ENCODE results near the gene GAD1. TPM values are rescaled to one million over a fixed set of nuclear protein-coding genes. Genes with fewer than 3 reads are reported as not detected.
A peak's percentile ranks its signal among the peaks of the same experiment; 100 is the strongest.

Gene GAD1
- total and polyA plus RNA-seq, 11 donors = 0.04 to 0.51 (median 0.35) TPM; not detected in 7

- Histone ChIP-seq H3K36me3 (no peaks in the 10 kb centered on the region), H3K4me3 (no peak overlapping the region), H3K27ac (no peak overlapping the region), H3K4me1 (no peaks in the 10 kb centered on the region), H3K27me3 (peaks cover 0 to 39% (median 6%) of the 10 kb centered on the region in 9 donors), H3K9me3 (no peaks in the 10 kb centered on the region)
- intact Hi-C loops (cut with DNase I) = no loop called here
- WGBS, 4 donors = 88 to 97% (median 94%) methylated on average over 2 of the region's 2 CpGs
- TF ChIP-seq CTCF (IDR thresholded peaks at IDR 0.05) (no peak), POLR2A (IDR thresholded peaks at IDR 0.05) (no peak)
- ATAC-seq (no peak), DNase-seq (no peak)
Observed at GRCh38 chr2:170806548-170806947, 10.1 kb upstream of the GAD1 start.

DNA sequence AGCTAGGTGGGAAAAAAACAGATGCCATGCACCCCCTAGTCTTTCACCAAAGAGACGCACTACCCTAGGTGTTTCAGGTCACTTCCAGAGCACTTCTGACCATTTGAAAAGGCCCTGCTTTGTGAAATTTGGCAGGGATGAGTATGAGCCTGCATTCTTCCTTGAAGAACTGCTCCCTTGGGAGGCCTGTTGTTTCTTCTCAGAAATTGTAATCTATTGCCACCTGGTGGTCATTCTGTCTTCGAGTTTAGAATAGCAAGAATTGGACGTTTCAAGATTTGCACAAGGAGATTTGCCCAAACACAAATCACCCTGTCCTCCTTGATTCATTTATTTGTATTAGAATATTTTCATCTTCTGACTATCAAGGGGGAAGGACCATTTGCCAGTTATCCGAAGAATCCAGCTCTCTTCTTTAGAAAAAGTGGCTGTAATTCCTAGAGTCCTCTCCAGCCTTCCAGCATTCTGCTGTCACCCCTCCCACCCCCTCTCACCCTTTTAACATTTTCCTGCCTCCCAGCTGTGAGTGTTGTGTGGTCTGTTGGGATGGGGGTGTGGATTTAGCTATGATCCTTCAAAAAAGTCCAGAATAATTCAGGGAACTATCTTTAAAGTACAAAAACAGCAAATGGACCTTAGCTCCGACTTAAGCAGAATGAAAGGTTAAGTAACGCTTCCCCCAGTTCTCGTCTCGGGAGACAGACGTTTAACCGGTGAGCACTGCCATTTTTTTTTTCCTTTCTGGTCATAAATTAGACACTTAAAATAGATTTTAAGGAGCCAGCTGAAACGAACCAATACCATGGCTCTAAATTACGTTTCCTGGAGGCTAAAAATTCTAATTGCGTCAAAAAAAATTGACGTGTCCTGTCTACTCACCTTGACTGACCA lies 3.7 kb upstream of the GAD1 start:
- TF ChIP-seq CTCF (IDR thresholded peaks at IDR 0.05) = peak; percentile 56 to 82 (median 70)
- no peak for TF ChIP-seq POLR2A (IDR thresholded peaks at IDR 0.05)
- Histone ChIP-seq H3K4me3 (no peak overlapping the region), H3K27ac (no peak overlapping the region), H3K9me3 (no peaks in the 10 kb centered on the region), H3K4me1 (peaks cover 9 to 39% (median 27%) of the 10 kb centered on the region in 12 donors), H3K27me3 (peaks cover 39 to 84% (median 54%) of the 10 kb centered on the region in 9 donors), H3K36me3 (no peaks in the 10 kb centered on the region)
- DNase-seq (peak in 2 of 5 donors; percentile 54 to 74), ATAC-seq (peak in 3 of 4 donors; percentile 14 to 53 (median 51))
- intact Hi-C loops (cut with DNase I) = loop anchor here (1.0 to 10.0 kb wide), 14 partner anchors 106 to 578 kb away; no protein-coding TSS in a partner anchor
- WGBS, 4 donors = 1 to 3% (median 2%) methylated on average over 14 of the region's 14 CpGs

DNA sequence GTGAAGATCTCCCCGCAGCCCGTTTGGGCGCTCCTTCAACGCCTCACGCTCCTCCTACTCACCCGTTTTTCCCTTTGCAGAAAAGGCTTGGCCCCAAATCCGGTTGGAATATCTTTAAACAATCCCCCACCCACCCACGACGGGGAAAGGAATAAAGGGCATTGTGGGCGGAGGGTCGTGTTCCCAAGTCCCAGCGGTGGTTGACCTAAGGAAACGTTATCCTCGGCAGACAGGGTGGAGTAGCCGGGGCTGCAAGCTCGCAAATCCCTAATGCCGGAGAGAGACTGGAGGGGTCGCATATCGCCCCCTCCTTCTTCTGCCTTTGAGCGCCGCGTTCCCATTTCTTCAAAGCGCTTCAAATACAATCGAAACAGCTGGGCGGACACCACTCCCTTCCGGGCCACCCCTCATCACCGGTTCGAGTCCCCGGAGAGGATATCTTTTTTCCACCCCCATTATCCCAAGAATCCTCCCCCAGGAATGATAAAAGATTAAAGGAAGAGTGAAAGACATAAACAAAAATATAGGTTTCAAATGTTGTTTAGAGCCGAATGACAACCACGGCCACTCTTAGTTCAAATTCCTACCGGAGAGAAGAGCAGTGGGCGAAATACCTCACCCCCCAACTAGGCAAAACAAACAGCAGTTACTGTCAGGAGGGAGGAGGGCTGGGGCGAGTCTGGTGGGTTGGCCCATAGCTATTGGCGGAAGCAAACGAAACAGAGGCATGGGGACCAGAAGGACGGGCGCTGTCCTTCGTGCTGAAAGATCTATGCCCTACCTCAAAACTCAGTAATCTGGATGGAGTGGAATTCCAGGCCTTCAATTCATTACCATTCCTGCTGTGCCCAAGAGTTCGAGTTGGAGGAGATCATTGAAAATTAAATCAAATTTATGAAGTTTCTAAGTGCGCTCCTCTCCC lies 2.8 kb upstream of the GAD1 start:
- no peak for TF ChIP-seq CTCF (IDR thresholded peaks at IDR 0.05)
- TF ChIP-seq POLR2A (IDR thresholded peaks at IDR 0.05) = no peak
- 2 to 3% (median 3%) methylated on average over 29 to 41 of the region's 41 CpGs for WGBS, 4 donors
- Histone ChIP-seq H3K9me3 (no peaks in the 10 kb centered on the region), H3K36me3 (no peaks in the 10 kb centered on the region), H3K4me1 (peaks cover 9 to 48% (median 36%) of the 10 kb centered on the region in 12 donors), H3K27ac (no peak overlapping the region), H3K4me3 (no peak overlapping the region), H3K27me3 (peaks cover 47 to 92% (median 63%) of the 10 kb centered on the region in 9 donors)
- intact Hi-C loops (cut with DNase I) = loop anchor here (1.0 to 10.0 kb wide), 13 partner anchors 107 to 579 kb away; no protein-coding TSS in a partner anchor
- ATAC-seq (peak in 1 of 4 donors; percentile 58), DNase-seq (no peak)
